Ascending aorta (tissue), 2 donors: ENCODE results near the gene PIK3C3. TPM values are rescaled to one million over a fixed set of nuclear protein-coding genes. Genes with fewer than 3 reads are reported as not detected.

ENCODE experiments used
- DNase-seq, 2 donors: peaks; one replicate each; pipeline ENCODE4 v3.0.0-alpha.2; 2019; ENCODE audit warnings: low spot score in 2 of 2
- H3K27ac ChIP-seq, 2 donors: fragments of 200-600 bp; sonication (generic); one replicate each; pipeline ENCODE4 v1.5.1; 2016 to 2017; ENCODE audit warnings: mild to moderate bottlenecking in 1 of 2
- H3K27me3 ChIP-seq: fragments of 200-600 bp; sonication (generic); one replicate; pipeline ENCODE4 v1.5.1; 2017
- H3K36me3 ChIP-seq, 2 donors: fragments of 200-600 bp; sonication (generic); one replicate each; pipeline ENCODE4 v1.5.1; 2016
- H3K4me1 ChIP-seq, 2 donors: fragments of 200-600 bp; sonication (generic); one replicate each; pipeline ENCODE4 v1.5.1; 2016 to 2017; ENCODE audit warnings: mild to moderate bottlenecking in 1 of 2
- H3K4me3 ChIP-seq, 2 donors: fragments of 200-600 bp; sonication (generic); one replicate each; pipeline ENCODE4 v1.5.1; 2016 to 2017; ENCODE audit warnings: mild to moderate bottlenecking in 1 of 2
- H3K9me3 ChIP-seq, 2 donors: fragments of 200-600 bp; sonication (generic); one replicate each; pipeline ENCODE4 v1.5.1; 2016
- CTCF ChIP-seq, 3 experiments: fragments of 200-600 bp in 2 of 3; fragments of 450-650 bp in 1 of 3; sonication (generic) in 2 of 3; IDR thresholded peaks; one replicate each; pipeline ENCODE4 v1.5.1; 2016 to 2019; ENCODE audit warnings: antibody characterized with exemption in 3 of 3, mild to moderate bottlenecking in 1 of 3, moderate library complexity in 1 of 3
- intact Hi-C: fragments of 100-400 bp; cut with DNase I; formaldehyde crosslinking; loops from one replicate; pipeline ENCODE4 v1.15.1; 2023
- total RNA-seq: library from RNA; depleted of rRNA; stranded (reverse); fragments of >200 nt; gene quantifications from one replicate; pipeline ENCODE4 v1.1.0, GENCODE V29; 2016

The PIK3C3 gene
- total RNA-seq, 1 donor from 2014 or later, result 24.1 TPM

- H3K27me3 ChIP-seq, result no peaks in the 10 kb centered on the region
- TF ChIP-seq CTCF (IDR thresholded peaks at IDR 0.05), result no peak
- intact Hi-C loops, result no loop called here
- H3K27ac ChIP-seq, result no peak overlapping the region
- H3K4me1 ChIP-seq, result no peaks in the 10 kb centered on the region
- no peaks in the 10 kb centered on the region for H3K9me3 ChIP-seq
- no peak overlapping the region for H3K4me3 ChIP-seq
- no peak for DNase-seq
- peaks cover 24 to 26% of the 10 kb centered on the region in 2 donors for H3K36me3 ChIP-seq
Observed at GRCh38 chr18:42024131-42024530, 69.1 kb downstream of the PIK3C3 start.

DNA sequence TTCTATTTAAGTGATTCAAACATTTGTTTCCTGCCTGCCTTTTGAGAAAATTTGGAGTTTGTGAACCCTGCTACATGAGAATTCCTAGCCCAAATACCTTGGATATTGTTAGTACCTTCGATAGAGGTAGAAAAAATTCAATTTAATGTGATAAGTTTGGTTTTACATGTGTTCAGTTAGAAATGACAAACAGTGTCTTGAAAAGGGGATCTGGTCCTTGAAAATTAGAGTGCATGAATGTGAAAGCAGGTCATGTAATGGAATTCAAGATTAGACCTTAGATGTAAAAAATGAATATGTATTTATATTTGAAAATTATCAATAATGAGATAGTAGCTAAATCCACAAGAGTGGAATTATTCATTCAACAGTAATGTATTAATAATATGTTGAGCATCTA, 70.5 kb downstream of the PIK3C3 start:
- peaks cover 25 to 33% of the 10 kb centered on the region in 2 donors for H3K36me3 ChIP-seq
- no peak overlapping the region for H3K4me3 ChIP-seq
- no peak for TF ChIP-seq CTCF (IDR thresholded peaks at IDR 0.05)
- intact Hi-C loops, result no loop called here
- DNase-seq, result no peak
- no peaks in the 10 kb centered on the region for H3K27me3 ChIP-seq
- H3K4me1 ChIP-seq, result no peaks in the 10 kb centered on the region
- H3K9me3 ChIP-seq, result no peaks in the 10 kb centered on the region
- H3K27ac ChIP-seq, result no peak overlapping the region

- Histone ChIP-seq H3K36me3 (peaks cover 22 to 27% of the 10 kb centered on the region in 2 donors), H3K27me3 (no peaks in the 10 kb centered on the region), H3K4me1 (no peaks in the 10 kb centered on the region), H3K4me3 (no peak overlapping the region), H3K27ac (no peak overlapping the region), H3K9me3 (no peaks in the 10 kb centered on the region)
- no peak for TF ChIP-seq CTCF (IDR thresholded peaks at IDR 0.05)
- DNase-seq, result no peak
- intact Hi-C loops, result no loop called here
Observed at GRCh38 chr18:42025974-42026625, 71.1 kb downstream of the PIK3C3 start.

DNA sequence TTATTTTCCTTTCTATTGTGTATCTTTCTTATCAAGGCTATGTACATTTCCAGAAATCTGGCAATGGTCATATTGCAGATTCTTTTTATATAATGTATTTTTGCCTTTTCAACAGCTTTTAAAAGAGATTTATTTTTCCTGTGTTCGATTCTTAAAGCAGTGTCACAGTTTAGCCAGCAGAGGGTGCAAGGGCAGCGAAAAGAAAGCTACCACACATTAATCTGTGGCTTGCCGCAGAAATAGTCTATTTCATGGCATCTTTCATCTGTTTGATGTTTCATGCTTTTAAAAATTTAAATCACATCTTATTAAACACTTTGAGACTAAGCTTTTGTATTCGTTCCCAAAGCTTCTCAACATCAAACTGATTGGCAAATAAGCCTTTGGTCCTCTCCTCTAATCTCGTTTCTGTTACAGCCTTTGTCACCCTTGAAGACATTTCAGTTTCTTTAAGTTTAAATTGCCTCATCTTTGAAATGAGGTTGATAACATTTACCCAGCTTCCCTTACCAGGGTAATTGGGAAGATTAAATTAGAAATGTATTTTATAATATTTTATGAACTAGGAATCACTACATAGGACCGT, 73.3 kb downstream of the PIK3C3 start:
- H3K4me3 ChIP-seq, result no peak overlapping the region
- no peak overlapping the region for H3K27ac ChIP-seq
- no peaks in the 10 kb centered on the region for H3K4me1 ChIP-seq
- H3K9me3 ChIP-seq, result no peaks in the 10 kb centered on the region
- no peak for DNase-seq
- intact Hi-C loops, result no loop called here
- peak in 2 of 3 experiments; percentile 68 to 69 for TF ChIP-seq CTCF (IDR thresholded peaks at IDR 0.05)
- peaks cover 22 to 31% of the 10 kb centered on the region in 2 donors for H3K36me3 ChIP-seq
- H3K27me3 ChIP-seq, result no peaks in the 10 kb centered on the region

DNA sequence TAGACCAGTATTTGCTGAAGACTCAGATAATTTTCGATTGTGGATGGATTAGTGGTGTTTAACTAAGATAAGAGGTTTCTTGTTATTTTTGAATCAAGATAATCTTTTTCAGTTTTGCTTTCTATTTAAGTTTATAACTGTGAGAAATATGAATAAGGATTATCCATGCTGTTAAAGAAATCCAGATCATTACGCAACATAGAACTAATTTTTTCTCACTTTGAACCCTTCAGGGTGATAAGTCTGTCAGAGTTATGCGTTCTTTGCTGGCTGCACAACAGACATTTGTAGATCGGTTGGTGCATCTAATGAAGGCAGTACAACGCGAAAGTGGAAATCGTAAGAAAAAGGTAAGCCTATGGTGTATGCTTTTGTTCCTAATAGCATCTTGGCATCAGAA, 74.1 kb downstream of the PIK3C3 start:
- no peak for DNase-seq
- Histone ChIP-seq H3K36me3 (peaks cover 22 to 38% of the 10 kb centered on the region in 2 donors), H3K27me3 (no peaks in the 10 kb centered on the region), H3K4me3 (no peak overlapping the region), H3K27ac (no peak overlapping the region), H3K4me1 (no peaks in the 10 kb centered on the region), H3K9me3 (no peaks in the 10 kb centered on the region)
- intact Hi-C loops, result no loop called here
- TF ChIP-seq CTCF (IDR thresholded peaks at IDR 0.05), result no peak
